IMR-90 (cell line): ENCODE measurements around the gene CCDC74B. TPM values are rescaled to one million over a fixed set of nuclear protein-coding genes. Genes with fewer than 3 reads are reported as not detected.

Experiments
- ATAC-seq: fragments of 200-7000 bp; cut with Tn5 transposase; 2 replicates; pipeline ENCODE4 v1.9.1; 2020; ENCODE audit warnings: low read depth, mild to moderate bottlenecking, moderate library complexity
- BruUV-seq: library from RNA; stranded (reverse); fragments of 400-500 nt; replicated peaks from 2 replicates; lab custom pipeline; 2021; lab: Mats Ljungman, UMichigan
- CTCF ChIA-PET: fragments of 300-600 bp; formaldehyde crosslinking; extraction: SDS; loops from one replicate; lab custom pipeline; 2021; ENCODE audit warnings: antibody characterized with exemption; lab: Yijun Ruan, JAX
- POLR2A ChIA-PET: fragments of 300-600 bp; sonication (Branson Sonifier 250); formaldehyde crosslinking; loops from one replicate; lab custom pipeline; 2022; ENCODE audit warnings: antibody characterized with exemption; ENCODE audit not compliant: unreplicated experiment; lab: Charles Lee
- DNase-seq: peaks from one replicate; pipeline ENCODE4 v3.0.0; 2013
- H2AFZ ChIP-seq: replicated peaks from 2 replicates; pipeline ENCODE3; 2013; ENCODE audit warnings: low read length, mild to moderate bottlenecking; ENCODE audit not compliant: poor library complexity
- H2AK5ac ChIP-seq: 2 replicates; pipeline ENCODE4 v1.6.1; 2013; ENCODE audit warnings: low read depth, low read length, inconsistent platforms
- H2AK9ac ChIP-seq: replicated peaks from 2 replicates; pipeline ENCODE3; 2013; ENCODE audit warnings: mild to moderate bottlenecking, low read depth, low read length, moderate library complexity; ENCODE audit not compliant: poor library complexity
- H2BK120ac ChIP-seq: 2 replicates; pipeline ENCODE4 v1.6.1; 2013; ENCODE audit warnings: low read depth, low read length, inconsistent platforms
- H2BK15ac ChIP-seq: 3 replicates; pipeline ENCODE4 v1.6.1; 2013; ENCODE audit warnings: low read depth, low read length, inconsistent platforms
- H2BK20ac ChIP-seq: 2 replicates; pipeline ENCODE4 v1.6.1; 2013; ENCODE audit warnings: low read depth, mild to moderate bottlenecking, inconsistent platforms, low read length, moderate library complexity
- H2BK5ac ChIP-seq: 2 replicates; pipeline ENCODE4 v1.6.1; 2013; ENCODE audit warnings: mild to moderate bottlenecking, low read depth, low read length, inconsistent platforms; ENCODE audit not compliant: poor library complexity, severe bottlenecking
- H3K14ac ChIP-seq: replicated peaks from 2 replicates; pipeline ENCODE4 v1.6.1; 2013; ENCODE audit warnings: low read depth, low read length, inconsistent platforms
- H3K18ac ChIP-seq: 2 replicates; pipeline ENCODE4 v1.6.1; 2013; ENCODE audit warnings: low read depth, low read length, control low read depth
- H3K23ac ChIP-seq: 2 replicates; pipeline ENCODE4 v1.6.1; 2013; ENCODE audit warnings: low read depth, low read length, inconsistent platforms
- H3K27ac ChIP-seq: 2 replicates; pipeline ENCODE4 v1.5.1; 2013; ENCODE audit warnings: mild to moderate bottlenecking, control low read depth, low read length; ENCODE audit not compliant: insufficient read depth
- H3K27me3 ChIP-seq: 2 replicates; pipeline ENCODE4 v1.6.1; 2013; ENCODE audit warnings: low read length; ENCODE audit not compliant: control insufficient read depth, insufficient read depth
- H3K36me3 ChIP-seq: 2 replicates; pipeline ENCODE4 v1.6.1; 2013; ENCODE audit warnings: low read length, mixed read lengths; ENCODE audit not compliant: control insufficient read depth, insufficient read depth
- H3K4ac ChIP-seq: 2 replicates; pipeline ENCODE4 v1.6.1; 2013; ENCODE audit warnings: low read depth, low read length, inconsistent platforms
- H3K4me1 ChIP-seq: 2 replicates; pipeline ENCODE4 v1.6.1; 2013; ENCODE audit warnings: low read length, mixed read lengths; ENCODE audit not compliant: control insufficient read depth, insufficient read depth
- H3K4me2 ChIP-seq: 2 replicates; pipeline ENCODE4 v1.6.1; 2013; ENCODE audit warnings: low read depth, mild to moderate bottlenecking, control low read depth, low read length, moderate library complexity
- H3K4me3 ChIP-seq: 2 replicates; pipeline ENCODE4 v1.5.1; 2013; ENCODE audit warnings: low read depth, mild to moderate bottlenecking, control low read depth, low read length, moderate library complexity; ENCODE audit not compliant: insufficient read depth
- H3K56ac ChIP-seq: 2 replicates; pipeline ENCODE4 v1.6.1; 2013; ENCODE audit warnings: low read length, inconsistent platforms; ENCODE audit not compliant: insufficient read depth; ENCODE audit errors: extremely low read depth
- H3K79me1 ChIP-seq, 2 experiments: 2 replicates each; pipeline ENCODE4 v1.6.1; 2013; ENCODE audit warnings: low read length in 2 of 2, inconsistent platforms in 1 of 2, low read depth in 1 of 2
- H3K9ac ChIP-seq: 2 replicates; pipeline ENCODE4 v1.6.1; 2013; ENCODE audit warnings: low read depth, low read length, control low read depth
- H3K9me1 ChIP-seq: 2 replicates; pipeline ENCODE4 v1.6.1; 2013; ENCODE audit warnings: low read length, inconsistent platforms; ENCODE audit not compliant: insufficient read depth
- H3K9me3 ChIP-seq: 2 replicates; pipeline ENCODE4 v1.6.1; 2013; ENCODE audit warnings: low read length; ENCODE audit not compliant: control insufficient read depth, insufficient read depth
- H4K20me1 ChIP-seq: 2 replicates; pipeline ENCODE4 v1.6.1; 2013; ENCODE audit warnings: low read length, inconsistent platforms; ENCODE audit not compliant: insufficient read depth
- H4K5ac ChIP-seq: 2 replicates; pipeline ENCODE4 v1.6.1; 2013; ENCODE audit warnings: mild to moderate bottlenecking, low read depth, low read length, control low read depth
- H4K8ac ChIP-seq, 2 experiments: 2 replicates each; pipeline ENCODE4 v1.6.1; 2013; ENCODE audit warnings: low read depth in 2 of 2, low read length in 2 of 2, control low read depth in 1 of 2, inconsistent platforms in 1 of 2
- H4K91ac ChIP-seq: 2 replicates; pipeline ENCODE4 v1.6.1; 2013; ENCODE audit warnings: low read depth, low read length, inconsistent platforms; ENCODE audit not compliant: insufficient read depth
- BHLHE40 ChIP-seq: fragments of 150-350 bp; IDR thresholded peaks from 2 replicates; pipeline ENCODE4 v1.6.1; 2016; ENCODE audit warnings: mild to moderate bottlenecking, low read depth, low read length
- CEBPB ChIP-seq: IDR thresholded peaks from 2 replicates; pipeline ENCODE4 v1.6.1; 2012; ENCODE audit warnings: low read depth, low read length, improper control_type of control experiment
- CHD1 ChIP-seq: IDR thresholded peaks from 2 replicates; pipeline ENCODE4 v1.6.1; 2012; ENCODE audit warnings: low read depth, low read length, improper control_type of control experiment
- CTCF ChIP-seq: conservative IDR thresholded peaks from 2 replicates; pipeline ENCODE4 v1.5.1; 2012; ENCODE audit warnings: mild to moderate bottlenecking, low read depth, low read length, improper control_type of control experiment
- FOS ChIP-seq: fragments of 150-350 bp; IDR thresholded peaks from 2 replicates; pipeline ENCODE4 v1.6.1; 2016; ENCODE audit warnings: low read depth, low read length
- MAFK ChIP-seq: IDR thresholded peaks from 2 replicates; pipeline ENCODE4 v1.6.1; 2012; ENCODE audit warnings: low read depth, low read length, improper control_type of control experiment
- MAZ ChIP-seq: IDR thresholded peaks from 2 replicates; pipeline ENCODE4 v1.6.1; 2012; ENCODE audit warnings: low read depth, mild to moderate bottlenecking, low read length, improper control_type of control experiment, moderate library complexity, borderline replicate concordance
- MXI1 ChIP-seq: IDR thresholded peaks from 2 replicates; pipeline ENCODE4 v1.6.1; 2012; ENCODE audit warnings: low read depth, mild to moderate bottlenecking, low read length, moderate library complexity, borderline replicate concordance
- NFE2L2 ChIP-seq: fragments of 150-350 bp; IDR thresholded peaks from 2 replicates; pipeline ENCODE4 v1.6.1; 2016; ENCODE audit warnings: low read depth, mild to moderate bottlenecking, low read length
- POLR2A ChIP-seq: IDR thresholded peaks from 2 replicates; pipeline ENCODE4 v1.6.1; 2012; ENCODE audit warnings: mild to moderate bottlenecking, low read depth, low read length
- RAD21 ChIP-seq: IDR thresholded peaks from 2 replicates; pipeline ENCODE4 v1.6.1; 2012; ENCODE audit warnings: low read length, improper control_type of control experiment
- RFX5 ChIP-seq: IDR thresholded peaks from 2 replicates; pipeline ENCODE4 v1.8.0; 2012; ENCODE audit warnings: low read depth, mild to moderate bottlenecking, low read length, moderate library complexity
- SMC3 ChIP-seq: fragments of 150-350 bp; IDR thresholded peaks from 2 replicates; pipeline ENCODE4 v1.6.1; 2016; ENCODE audit warnings: low read depth, mild to moderate bottlenecking, antibody characterized with exemption, low read length, moderate library complexity
- WGBS, 2 experiments: methylation state at CpG; one replicate each; pipeline versions ENCODE4 v1.1.5 to v1.1.7; 2013; ENCODE audit warnings: missing lambda C conversion rate in 2 of 2; ENCODE audit not compliant: insufficient read length in 1 of 2; ENCODE audit errors: extremely low coverage in 2 of 2; 5-methylcytosine and 5-hydroxymethylcytosine counted together
- dilution Hi-C: fragments of 300-500 bp; cut with HindIII; formaldehyde crosslinking; loops from one replicate; pipeline ENCODE4 v1.14.3; 2018; ENCODE audit warnings: low sequenced_read_pairs; ENCODE audit not compliant: unreplicated experiment
- in situ Hi-C: fragments of 300-500 bp; cut with MboI; formaldehyde crosslinking; loops from 3 replicates; pipeline ENCODE4 v1.14.3; 2019; ENCODE audit warnings: low sequenced_read_pairs, inconsistent platforms, mixed read lengths
- intact Hi-C: fragments of 100-400 bp; cut with micrococcal nuclease; formaldehyde crosslinking; loops from 2 replicates; pipeline ENCODE4 v1.10.0; 2022
- polyA plus RNA-seq, 3 experiments: library from polyadenylated mRNA; depleted of rRNA; stranded (reverse); fragments of >200 nt; gene quantifications; 2 replicates each; pipeline ENCODE4 v1.2.3, GENCODE V29; 2012; ENCODE audit warnings: low replicate concordance in 1 of 3
- total RNA-seq: library from RNA; depleted of rRNA; stranded (reverse); fragments of >200 nt; gene quantifications from 2 replicates; pipeline ENCODE4 v1.2.3, GENCODE V29; 2012
- TF ChIP-seq, protein P1 (sequence below): fragments of 150-350 bp; IDR thresholded peaks from 2 replicates; pipeline ENCODE4 v1.6.1; 2017; ENCODE audit warnings: mild to moderate bottlenecking, antibody characterized with exemption, low read length, low read depth

The CCDC74B gene
- total and polyA plus RNA-seq, 2 of the 4 experiments (the other 2 are of a cell fraction) = 3.9 to 8.4 TPM

GRCh38 chr2:130152816-130153595, 8.1 kb upstream of the CCDC74B start:
- H3K9me3 ChIP-seq = no peaks in the 10 kb centered on the region
- CTCF ChIA-PET = no interaction called here
- H4K91ac ChIP-seq = no peak overlapping the region
- dilution Hi-C loops (no loop called here), in situ Hi-C loops (loop anchor here (25.0 kb wide), 1 partner anchor 1359 kb away; no protein-coding TSS in a partner anchor), intact Hi-C loops (no loop called here)
- H4K5ac ChIP-seq = no peak overlapping the region
- H3K27me3 ChIP-seq = no peaks in the 10 kb centered on the region
- no peak overlapping the region for H2BK120ac ChIP-seq
- no peak overlapping the region for H3K4me3 ChIP-seq
- no peak overlapping the region for H3K14ac ChIP-seq
- no peak overlapping the region for H2BK5ac ChIP-seq
- no peak overlapping the region for H3K4me2 ChIP-seq
- H3K56ac ChIP-seq = no peak overlapping the region
- POLR2A ChIA-PET = interaction anchor here (0.5 kb wide), 1 partner anchor 16 kb away, joined by 4 read pairs; no protein-coding TSS in a partner anchor
- H2BK20ac ChIP-seq = no peak overlapping the region
- no peak overlapping the region for H2AK9ac ChIP-seq
- no peaks in the 10 kb centered on the region for H3K4me1 ChIP-seq
- H3K23ac ChIP-seq = no peak overlapping the region
- no peak overlapping the region for H4K8ac ChIP-seq
- BruUV-seq = no TSS peak
- DNase-seq (no peak), ATAC-seq (no peak)
- H2AK5ac ChIP-seq = no peak overlapping the region
- H3K79me1 ChIP-seq = no peaks in the 10 kb centered on the region
- H3K27ac ChIP-seq = no peak overlapping the region
- no peaks in the 10 kb centered on the region for H3K9me1 ChIP-seq
- no peaks in the 10 kb centered on the region for H4K20me1 ChIP-seq
- no CpG with 5 or more reads among the region's 25 CpGs for WGBS, 2 experiments
- no peak overlapping the region for H2BK15ac ChIP-seq
- no peak overlapping the region for H3K18ac ChIP-seq
- H3K4ac ChIP-seq = no peak overlapping the region
- no peak overlapping the region for H2AFZ ChIP-seq
- H3K9ac ChIP-seq = no peak overlapping the region
- TF ChIP-seq CEBPB (no peak), NFE2L2 (no peak), RFX5 (no peak), FOS (no peak), MAFK (no peak), BHLHE40 (no peak), CTCF (no peak), MAZ (no peak), MXI1 (no peak), CHD1 (no peak), POLR2A (no peak), SMC3 (no peak), RAD21 (no peak)
- TF ChIP-seq, protein P1, sequence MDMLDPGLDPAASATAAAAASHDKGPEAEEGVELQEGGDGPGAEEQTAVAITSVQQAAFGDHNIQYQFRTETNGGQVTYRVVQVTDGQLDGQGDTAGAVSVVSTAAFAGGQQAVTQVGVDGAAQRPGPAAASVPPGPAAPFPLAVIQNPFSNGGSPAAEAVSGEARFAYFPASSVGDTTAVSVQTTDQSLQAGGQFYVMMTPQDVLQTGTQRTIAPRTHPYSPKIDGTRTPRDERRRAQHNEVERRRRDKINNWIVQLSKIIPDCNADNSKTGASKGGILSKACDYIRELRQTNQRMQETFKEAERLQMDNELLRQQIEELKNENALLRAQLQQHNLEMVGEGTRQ = no peak
- H3K36me3 ChIP-seq = peaks cover 28% of the 10 kb centered on the region; the same call in 1 of the 2 replicates
